Fibroblast of lung (primary cell): ENCODE data around the gene TCF20.

Experiments used
- CTCF ChIP-seq, 2 donors: IDR thresholded peaks in 1 of 2; conservative IDR thresholded peaks in 1 of 2; 1 replicate in 1 of 2; 2 replicates in 1 of 2; pipeline ENCODE4 v1.5.1; 2011 to 2012; ENCODE audit warnings: low read length in 2 of 2, control low read depth in 1 of 2, inconsistent platforms in 1 of 2, low read depth in 1 of 2, mild to moderate bottlenecking in 1 of 2
- EZH2 ChIP-seq: IDR thresholded peaks from 2 replicates; pipeline ENCODE4 v1.5.1; 2012; ENCODE audit warnings: low read length, control low read depth, mild to moderate bottlenecking; ENCODE audit errors: missing control alignments

DNA sequence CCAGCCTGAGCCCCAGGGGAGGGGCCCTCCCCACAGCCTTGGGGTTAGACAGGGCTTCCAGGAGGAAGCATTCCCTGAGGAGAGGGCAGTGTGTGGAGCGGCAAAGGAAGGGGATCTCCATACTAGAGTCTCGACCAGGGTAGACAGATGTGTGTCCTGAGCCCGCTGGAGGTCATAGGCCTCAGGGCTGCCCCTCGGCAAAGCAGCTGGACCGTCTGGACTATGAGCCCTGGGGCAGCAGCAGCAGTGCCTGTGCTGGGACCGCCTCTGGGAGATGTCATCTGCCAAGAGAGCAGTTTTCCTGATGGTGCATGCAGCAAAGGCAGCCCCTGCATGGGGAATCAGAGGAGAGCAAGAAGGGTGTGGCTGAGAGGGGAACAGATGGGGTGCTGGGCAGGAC, 20.8 kb upstream of the TCF20 start:
- TF ChIP-seq CTCF (conservative IDR thresholded peaks at IDR 0.05 in 1 of 2, IDR thresholded peaks at IDR 0.05 in 1 of 2; ENCODE audit: low read depth in 1 of 2, low read length in 2 of 2), result no peak
- no peak for TF ChIP-seq EZH2
